Suprapubic skin (tissue), 4 donors: ENCODE data around the gene EPHB1.

Experiments used
- EP300 ChIP-seq: sonication (generic); formaldehyde crosslinking; IDR thresholded peaks from one replicate; pipeline ENCODE4 v1.6.1; 2017; ENCODE audit warnings: antibody characterized with exemption
- POLR2A ChIP-seq, 2 donors: fragments of 450-650 bp; IDR thresholded peaks; one replicate each; pipeline ENCODE4 v1.6.1; 2017; ENCODE audit warnings: antibody characterized with exemption in 2 of 2, mild to moderate bottlenecking in 2 of 2, moderate library complexity in 2 of 2
- POLR2AphosphoS5 ChIP-seq, 3 donors: sonication (generic); formaldehyde crosslinking; IDR thresholded peaks; one replicate each; pipeline ENCODE4 v1.6.1; 2017; ENCODE audit warnings: antibody characterized with exemption in 3 of 3
- TF ChIP-seq, protein P1 (sequence below), 2 donors: fragments of 200-600 bp in 1 of 2; fragments of 450-650 bp in 1 of 2; sonication (generic) in 1 of 2; IDR thresholded peaks; one replicate each; pipeline ENCODE4 v1.5.1; 2016 to 2019; ENCODE audit warnings: antibody characterized with exemption in 2 of 2, mild to moderate bottlenecking in 1 of 2, moderate library complexity in 1 of 2

DNA sequence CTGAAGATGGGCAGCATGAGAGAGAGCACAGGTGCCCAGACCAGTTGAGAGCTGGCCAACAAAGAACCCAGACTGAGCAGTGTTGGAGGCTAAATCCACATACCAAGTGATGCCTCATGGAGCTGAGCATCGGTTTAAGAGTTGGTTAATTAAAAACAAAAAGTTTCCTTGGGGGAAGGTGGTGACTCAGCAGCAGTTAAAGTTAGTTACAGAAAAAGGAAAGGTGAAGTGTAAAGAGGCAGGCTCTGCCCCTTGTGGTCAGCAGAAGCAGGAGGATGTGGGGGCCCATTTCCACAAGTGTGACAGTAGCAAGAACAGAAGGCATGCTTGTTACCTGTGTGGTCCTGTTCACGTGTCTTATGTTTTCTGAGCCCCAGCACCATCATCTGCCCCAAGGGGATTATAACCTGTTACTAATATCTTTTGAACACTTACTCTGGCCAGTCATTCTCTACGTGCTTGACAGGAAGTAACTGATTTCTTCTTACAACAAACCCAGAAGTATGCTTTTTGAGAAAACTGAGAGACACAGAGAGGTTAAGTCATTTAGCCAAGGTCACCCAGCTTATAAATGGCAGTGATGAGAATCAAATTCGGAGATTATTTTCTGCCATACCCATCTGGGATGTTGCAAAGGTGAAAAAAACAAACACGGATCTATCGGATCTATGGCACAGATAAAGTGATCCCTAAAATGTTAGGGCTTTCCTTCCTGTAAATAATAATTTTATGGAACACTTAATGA lies 91.0 kb downstream of the EPHB1 start:
- TF ChIP-seq, protein P1, sequence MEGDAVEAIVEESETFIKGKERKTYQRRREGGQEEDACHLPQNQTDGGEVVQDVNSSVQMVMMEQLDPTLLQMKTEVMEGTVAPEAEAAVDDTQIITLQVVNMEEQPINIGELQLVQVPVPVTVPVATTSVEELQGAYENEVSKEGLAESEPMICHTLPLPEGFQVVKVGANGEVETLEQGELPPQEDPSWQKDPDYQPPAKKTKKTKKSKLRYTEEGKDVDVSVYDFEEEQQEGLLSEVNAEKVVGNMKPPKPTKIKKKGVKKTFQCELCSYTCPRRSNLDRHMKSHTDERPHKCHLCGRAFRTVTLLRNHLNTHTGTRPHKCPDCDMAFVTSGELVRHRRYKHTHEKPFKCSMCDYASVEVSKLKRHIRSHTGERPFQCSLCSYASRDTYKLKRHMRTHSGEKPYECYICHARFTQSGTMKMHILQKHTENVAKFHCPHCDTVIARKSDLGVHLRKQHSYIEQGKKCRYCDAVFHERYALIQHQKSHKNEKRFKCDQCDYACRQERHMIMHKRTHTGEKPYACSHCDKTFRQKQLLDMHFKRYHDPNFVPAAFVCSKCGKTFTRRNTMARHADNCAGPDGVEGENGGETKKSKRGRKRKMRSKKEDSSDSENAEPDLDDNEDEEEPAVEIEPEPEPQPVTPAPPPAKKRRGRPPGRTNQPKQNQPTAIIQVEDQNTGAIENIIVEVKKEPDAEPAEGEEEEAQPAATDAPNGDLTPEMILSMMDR (IDR thresholded peaks at IDR 0.05): no peak
- no peak for TF ChIP-seq POLR2A (IDR thresholded peaks at IDR 0.05)
- TF ChIP-seq POLR2AphosphoS5 (IDR thresholded peaks at IDR 0.05): no peak
- TF ChIP-seq EP300: no peak
